IMR-90 (cell line): ENCODE results near the gene UBN1. TPM values are rescaled to one million over a fixed set of nuclear protein-coding genes. Genes with fewer than 3 reads are reported as not detected.

Experiments
- ATAC-seq: fragments of 200-7000 bp; cut with Tn5 transposase; 2 replicates; pipeline ENCODE4 v1.9.1; 2020; ENCODE audit warnings: low read depth, mild to moderate bottlenecking, moderate library complexity
- BruUV-seq: library from RNA; stranded (reverse); fragments of 400-500 nt; replicated peaks from 2 replicates; lab custom pipeline; 2021; lab: Mats Ljungman, UMichigan
- CTCF ChIA-PET: fragments of 300-600 bp; formaldehyde crosslinking; extraction: SDS; loops from one replicate; lab custom pipeline; 2021; ENCODE audit warnings: antibody characterized with exemption; lab: Yijun Ruan, JAX
- POLR2A ChIA-PET: fragments of 300-600 bp; sonication (Branson Sonifier 250); formaldehyde crosslinking; loops from one replicate; lab custom pipeline; 2022; ENCODE audit warnings: antibody characterized with exemption; ENCODE audit not compliant: unreplicated experiment; lab: Charles Lee
- DNase-seq: peaks from one replicate; pipeline ENCODE4 v3.0.0; 2013
- H2AFZ ChIP-seq: replicated peaks from 2 replicates; pipeline ENCODE3; 2013; ENCODE audit warnings: low read length, mild to moderate bottlenecking; ENCODE audit not compliant: poor library complexity
- H2AK5ac ChIP-seq: 2 replicates; pipeline ENCODE4 v1.6.1; 2013; ENCODE audit warnings: low read depth, low read length, inconsistent platforms
- H2AK9ac ChIP-seq: replicated peaks from 2 replicates; pipeline ENCODE3; 2013; ENCODE audit warnings: mild to moderate bottlenecking, low read depth, low read length, moderate library complexity; ENCODE audit not compliant: poor library complexity
- H2BK120ac ChIP-seq: 2 replicates; pipeline ENCODE4 v1.6.1; 2013; ENCODE audit warnings: low read depth, low read length, inconsistent platforms
- H2BK15ac ChIP-seq: 3 replicates; pipeline ENCODE4 v1.6.1; 2013; ENCODE audit warnings: low read depth, low read length, inconsistent platforms
- H2BK20ac ChIP-seq: 2 replicates; pipeline ENCODE4 v1.6.1; 2013; ENCODE audit warnings: low read depth, mild to moderate bottlenecking, inconsistent platforms, low read length, moderate library complexity
- H2BK5ac ChIP-seq: 2 replicates; pipeline ENCODE4 v1.6.1; 2013; ENCODE audit warnings: mild to moderate bottlenecking, low read depth, low read length, inconsistent platforms; ENCODE audit not compliant: poor library complexity, severe bottlenecking
- H3K14ac ChIP-seq: replicated peaks from 2 replicates; pipeline ENCODE4 v1.6.1; 2013; ENCODE audit warnings: low read depth, low read length, inconsistent platforms
- H3K18ac ChIP-seq: 2 replicates; pipeline ENCODE4 v1.6.1; 2013; ENCODE audit warnings: low read depth, low read length, control low read depth
- H3K23ac ChIP-seq: 2 replicates; pipeline ENCODE4 v1.6.1; 2013; ENCODE audit warnings: low read depth, low read length, inconsistent platforms
- H3K27ac ChIP-seq: 2 replicates; pipeline ENCODE4 v1.5.1; 2013; ENCODE audit warnings: mild to moderate bottlenecking, control low read depth, low read length; ENCODE audit not compliant: insufficient read depth
- H3K27me3 ChIP-seq: 2 replicates; pipeline ENCODE4 v1.6.1; 2013; ENCODE audit warnings: low read length; ENCODE audit not compliant: control insufficient read depth, insufficient read depth
- H3K36me3 ChIP-seq: 2 replicates; pipeline ENCODE4 v1.6.1; 2013; ENCODE audit warnings: low read length, mixed read lengths; ENCODE audit not compliant: control insufficient read depth, insufficient read depth
- H3K4ac ChIP-seq: 2 replicates; pipeline ENCODE4 v1.6.1; 2013; ENCODE audit warnings: low read depth, low read length, inconsistent platforms
- H3K4me1 ChIP-seq: 2 replicates; pipeline ENCODE4 v1.6.1; 2013; ENCODE audit warnings: low read length, mixed read lengths; ENCODE audit not compliant: control insufficient read depth, insufficient read depth
- H3K4me2 ChIP-seq: 2 replicates; pipeline ENCODE4 v1.6.1; 2013; ENCODE audit warnings: low read depth, mild to moderate bottlenecking, control low read depth, low read length, moderate library complexity
- H3K4me3 ChIP-seq: 2 replicates; pipeline ENCODE4 v1.5.1; 2013; ENCODE audit warnings: low read depth, mild to moderate bottlenecking, control low read depth, low read length, moderate library complexity; ENCODE audit not compliant: insufficient read depth
- H3K56ac ChIP-seq: 2 replicates; pipeline ENCODE4 v1.6.1; 2013; ENCODE audit warnings: low read length, inconsistent platforms; ENCODE audit not compliant: insufficient read depth; ENCODE audit errors: extremely low read depth
- H3K79me1 ChIP-seq, 2 experiments: 2 replicates each; pipeline ENCODE4 v1.6.1; 2013; ENCODE audit warnings: low read length in 2 of 2, inconsistent platforms in 1 of 2, low read depth in 1 of 2
- H3K9ac ChIP-seq: 2 replicates; pipeline ENCODE4 v1.6.1; 2013; ENCODE audit warnings: low read depth, low read length, control low read depth
- H3K9me1 ChIP-seq: 2 replicates; pipeline ENCODE4 v1.6.1; 2013; ENCODE audit warnings: low read length, inconsistent platforms; ENCODE audit not compliant: insufficient read depth
- H3K9me3 ChIP-seq: 2 replicates; pipeline ENCODE4 v1.6.1; 2013; ENCODE audit warnings: low read length; ENCODE audit not compliant: control insufficient read depth, insufficient read depth
- H4K20me1 ChIP-seq: 2 replicates; pipeline ENCODE4 v1.6.1; 2013; ENCODE audit warnings: low read length, inconsistent platforms; ENCODE audit not compliant: insufficient read depth
- H4K5ac ChIP-seq: 2 replicates; pipeline ENCODE4 v1.6.1; 2013; ENCODE audit warnings: mild to moderate bottlenecking, low read depth, low read length, control low read depth
- H4K8ac ChIP-seq, 2 experiments: 2 replicates each; pipeline ENCODE4 v1.6.1; 2013; ENCODE audit warnings: low read depth in 2 of 2, low read length in 2 of 2, control low read depth in 1 of 2, inconsistent platforms in 1 of 2
- H4K91ac ChIP-seq: 2 replicates; pipeline ENCODE4 v1.6.1; 2013; ENCODE audit warnings: low read depth, low read length, inconsistent platforms; ENCODE audit not compliant: insufficient read depth
- BHLHE40 ChIP-seq: fragments of 150-350 bp; IDR thresholded peaks from 2 replicates; pipeline ENCODE4 v1.6.1; 2016; ENCODE audit warnings: mild to moderate bottlenecking, low read depth, low read length
- CEBPB ChIP-seq: IDR thresholded peaks from 2 replicates; pipeline ENCODE4 v1.6.1; 2012; ENCODE audit warnings: low read depth, low read length, improper control_type of control experiment
- FOS ChIP-seq: fragments of 150-350 bp; IDR thresholded peaks from 2 replicates; pipeline ENCODE4 v1.6.1; 2016; ENCODE audit warnings: low read depth, low read length
- MAZ ChIP-seq: IDR thresholded peaks from 2 replicates; pipeline ENCODE4 v1.6.1; 2012; ENCODE audit warnings: low read depth, mild to moderate bottlenecking, low read length, improper control_type of control experiment, moderate library complexity, borderline replicate concordance
- POLR2A ChIP-seq: IDR thresholded peaks from 2 replicates; pipeline ENCODE4 v1.6.1; 2012; ENCODE audit warnings: mild to moderate bottlenecking, low read depth, low read length
- WGBS, 2 experiments: methylation state at CpG; one replicate each; pipeline versions ENCODE4 v1.1.5 to v1.1.7; 2013; ENCODE audit warnings: missing lambda C conversion rate in 2 of 2; ENCODE audit not compliant: insufficient read length in 1 of 2; ENCODE audit errors: extremely low coverage in 2 of 2; 5-methylcytosine and 5-hydroxymethylcytosine counted together
- dilution Hi-C: fragments of 300-500 bp; cut with HindIII; formaldehyde crosslinking; loops from one replicate; pipeline ENCODE4 v1.14.3; 2018; ENCODE audit warnings: low sequenced_read_pairs; ENCODE audit not compliant: unreplicated experiment
- in situ Hi-C: fragments of 300-500 bp; cut with MboI; formaldehyde crosslinking; loops from 3 replicates; pipeline ENCODE4 v1.14.3; 2019; ENCODE audit warnings: low sequenced_read_pairs, inconsistent platforms, mixed read lengths
- intact Hi-C: fragments of 100-400 bp; cut with micrococcal nuclease; formaldehyde crosslinking; loops from 2 replicates; pipeline ENCODE4 v1.10.0; 2022
- polyA plus RNA-seq, 3 experiments: library from polyadenylated mRNA; depleted of rRNA; stranded (reverse); fragments of >200 nt; gene quantifications; 2 replicates each; pipeline ENCODE4 v1.2.3, GENCODE V29; 2012; ENCODE audit warnings: low replicate concordance in 1 of 3
- total RNA-seq: library from RNA; depleted of rRNA; stranded (reverse); fragments of >200 nt; gene quantifications from 2 replicates; pipeline ENCODE4 v1.2.3, GENCODE V29; 2012
- TF ChIP-seq, protein P1 (sequence below): fragments of 150-350 bp; IDR thresholded peaks from 2 replicates; pipeline ENCODE4 v1.6.1; 2017; ENCODE audit warnings: mild to moderate bottlenecking, antibody characterized with exemption, low read length, low read depth

Gene UBN1
- total and polyA plus RNA-seq, 2 of the 4 experiments (the other 2 are of a cell fraction), result 5.7 to 16.3 TPM

DNA sequence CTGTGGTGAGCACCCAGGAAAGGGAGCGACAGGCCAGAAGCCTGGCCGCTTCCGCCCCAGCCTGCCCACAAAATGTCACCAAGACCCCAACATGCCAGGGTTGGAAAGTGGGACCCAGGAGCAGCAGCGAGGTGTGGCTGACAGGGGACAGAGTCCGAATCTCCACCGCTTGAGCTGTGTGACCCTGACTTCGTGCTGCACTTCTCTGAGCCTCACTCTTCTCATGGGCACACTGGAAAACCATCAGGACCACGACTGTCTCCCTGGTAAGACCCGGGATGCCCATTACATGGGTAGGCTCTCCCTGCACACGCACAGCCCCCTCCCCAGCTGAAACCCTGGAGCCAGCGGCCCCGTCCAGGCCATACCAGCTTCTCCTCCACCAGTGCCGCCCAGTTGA is 54.8 kb downstream of the UBN1 start:
- Histone ChIP-seq H4K5ac (no peak overlapping the region), H2BK5ac (no peak overlapping the region)
- BruUV-seq, result no TSS peak

More for the DNA sequence above, 54.8 kb downstream of the UBN1 start:
- no peak overlapping the region for H3K9ac ChIP-seq
- TF ChIP-seq FOS (no peak), POLR2A (no peak), CEBPB (no peak), BHLHE40 (no peak), MAZ (no peak)
- TF ChIP-seq, protein P1, sequence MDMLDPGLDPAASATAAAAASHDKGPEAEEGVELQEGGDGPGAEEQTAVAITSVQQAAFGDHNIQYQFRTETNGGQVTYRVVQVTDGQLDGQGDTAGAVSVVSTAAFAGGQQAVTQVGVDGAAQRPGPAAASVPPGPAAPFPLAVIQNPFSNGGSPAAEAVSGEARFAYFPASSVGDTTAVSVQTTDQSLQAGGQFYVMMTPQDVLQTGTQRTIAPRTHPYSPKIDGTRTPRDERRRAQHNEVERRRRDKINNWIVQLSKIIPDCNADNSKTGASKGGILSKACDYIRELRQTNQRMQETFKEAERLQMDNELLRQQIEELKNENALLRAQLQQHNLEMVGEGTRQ, result no peak
- intact Hi-C loops (no loop called here), dilution Hi-C loops (no loop called here), in situ Hi-C loops (no loop called here)
- 55% methylated on average over 4 of the region's 13 CpGs; no CpG with 5 or more reads in 1 of the 2 experiments for WGBS, 2 experiments
- no peak overlapping the region for H3K4me3 ChIP-seq
- H3K56ac ChIP-seq, result no peak overlapping the region
- no peak overlapping the region for H2BK120ac ChIP-seq
- no peak overlapping the region for H4K91ac ChIP-seq
- no peaks in the 10 kb centered on the region for H3K79me1 ChIP-seq
- no peaks in the 10 kb centered on the region; the same call in 1 of the 2 replicates for H4K20me1 ChIP-seq
- no peak overlapping the region for H3K23ac ChIP-seq
- no peak overlapping the region for H4K8ac ChIP-seq
- H3K9me3 ChIP-seq, result peaks cover 4% of the 10 kb centered on the region
- H3K36me3 ChIP-seq, result no peaks in the 10 kb centered on the region
- no peak overlapping the region for H3K14ac ChIP-seq
- H2BK15ac ChIP-seq, result no peak overlapping the region
- H3K27ac ChIP-seq, result no peak overlapping the region
- CTCF ChIA-PET, result no interaction called here
- no peaks in the 10 kb centered on the region for H3K4me1 ChIP-seq
- no peak overlapping the region for H2BK20ac ChIP-seq
- H3K27me3 ChIP-seq, result peaks cover 11% of the 10 kb centered on the region
- H3K4me2 ChIP-seq, result no peak overlapping the region
- ATAC-seq (no peak), DNase-seq (no peak)
- H3K18ac ChIP-seq, result no peak overlapping the region
- no peak overlapping the region for H2AK9ac ChIP-seq
- POLR2A ChIA-PET, result no interaction called here
- H3K9me1 ChIP-seq, result no peaks in the 10 kb centered on the region
- no peak overlapping the region for H2AFZ ChIP-seq
- H3K4ac ChIP-seq, result no peak overlapping the region
- no peak overlapping the region for H2AK5ac ChIP-seq
